ENCODE data around the gene SOX6. TPM values are rescaled to one million over a fixed set of nuclear protein-coding genes. Genes with fewer than 3 reads are reported as not detected.

SOX6 gene
- total and polyA plus RNA-seq, 2 of the 13 experiments (the other 11 are each of a cell fraction or from before 2014, with no cell fraction given): 2.6 to 11.2 TPM

- TF ChIP-seq RBM39 (IDR thresholded peaks at IDR 0.05; ENCODE audit: low read depth, low read length, poor library complexity, severe bottlenecking) (no peak), PITX1 (CRISPR knock-in tag; IDR thresholded peaks at IDR 0.05) (peak; percentile 78), ZNF124 (CRISPR knock-in tag; IDR thresholded peaks at IDR 0.05) (no peak), NRL (CRISPR knock-in tag; IDR thresholded peaks at IDR 0.05; ENCODE audit: borderline replicate concordance) (no peak), SNRNP70 (IDR thresholded peaks at IDR 0.05; ENCODE audit: low read depth, low read length) (no peak), NR0B2 (CRISPR knock-in tag; IDR thresholded peaks at IDR 0.05) (no peak), ZNF672 (CRISPR knock-in tag; IDR thresholded peaks at IDR 0.05) (no peak), PLSCR1 (CRISPR knock-in tag; IDR thresholded peaks at IDR 0.05; ENCODE audit: borderline replicate concordance) (no peak), ARID5B (CRISPR knock-in tag; IDR thresholded peaks at IDR 0.05) (peak; percentile 94), ERF (CRISPR knock-in tag; IDR thresholded peaks at IDR 0.05) (0 out of 2 replicates have a peak, but pooled peaks have one; percentile 21), CHD4 (IDR thresholded peaks at IDR 0.05; ENCODE audit: borderline replicate concordance, low read length) (no peak), TCF7L2 (IDR thresholded peaks at IDR 0.05; ENCODE audit: low read depth, low read length) (no peak), SPEN (CRISPR knock-in tag; IDR thresholded peaks at IDR 0.05; ENCODE audit: low read depth) (peak; percentile 47; the same call in 1 of the 2 replicates), SMC3 (IDR thresholded peaks at IDR 0.05; ENCODE audit: low read length) (peak; percentile 38), SMAD3 (CRISPR knock-in tag; IDR thresholded peaks at IDR 0.05) (peak; percentile 49; the same call in 1 of the 2 replicates), NR2F6 (IDR thresholded peaks at IDR 0.05) (peak; percentile 80), NR2F6 (CRISPR knock-in tag; IDR thresholded peaks at IDR 0.05) (peak; percentile 84), ZNF101 (CRISPR knock-in tag; IDR thresholded peaks at IDR 0.05; ENCODE audit: borderline replicate concordance, low read depth) (no peak), HNRNPLL (IDR thresholded peaks at IDR 0.05; ENCODE audit: low read depth, low read length, poor library complexity, severe bottlenecking) (no peak), SIX1 (CRISPR knock-in tag; IDR thresholded peaks at IDR 0.05; ENCODE audit: borderline replicate concordance) (peak; percentile 60; the same call in 1 of the 2 replicates), KDM1A (CRISPR knock-in tag; IDR thresholded peaks at IDR 0.05) (peak; percentile 48; the same call in 1 of the 2 replicates), ATF2 (CRISPR knock-in tag; IDR thresholded peaks at IDR 0.05) (peak; percentile 67; the same call in 1 of the 2 replicates), SRF (IDR thresholded peaks at IDR 0.05; ENCODE audit: low read depth, low read length) (no peak), FOXO1 (CRISPR knock-in tag; IDR thresholded peaks at IDR 0.05) (peak; percentile 94), ZBTB21 (CRISPR knock-in tag; IDR thresholded peaks at IDR 0.05) (no peak), GATAD2A (CRISPR knock-in tag; IDR thresholded peaks at IDR 0.05) (peak; percentile 94), JDP2 (CRISPR knock-in tag; IDR thresholded peaks at IDR 0.05; ENCODE audit: borderline replicate concordance) (no peak), ZNF816 (CRISPR knock-in tag; IDR thresholded peaks at IDR 0.05; ENCODE audit: borderline replicate concordance) (no peak)
Measured at GRCh38 chr11:16184588-16184987, 171.8 kb downstream of the SOX6 start (continued).
